Measurements from ENCODE around the gene FN3KRP. TPM values are rescaled to one million over a fixed set of nuclear protein-coding genes. Genes with fewer than 3 reads are reported as not detected.

Gene FN3KRP
- total and polyA plus RNA-seq, 10 of the 15 experiments (the other 5 are each of a cell fraction or from before 2014, with no cell fraction given): 1.8 to 50.5 (median 26.5) TPM

GRCh38 chr17:82734987-82735866 is 18.7 kb downstream of the FN3KRP start, which contains the start of gene FN3K (continued):
- TF ChIP-seq RAD51 (IDR thresholded peaks at IDR 0.05) (no peak), RBBP5 (conservative IDR thresholded peaks at IDR 0.05) (no peak), LARP7 (IDR thresholded peaks at IDR 0.05) (no peak), BCL3 (IDR thresholded peaks at IDR 0.05; ENCODE audit: borderline replicate concordance, insufficient read depth, low read depth, low read length, poor library complexity, severe bottlenecking) (no peak), FOXK2 (IDR thresholded peaks at IDR 0.05) (no peak), NR2C1 (IDR thresholded peaks at IDR 0.05) (no peak), ZNF24 (IDR thresholded peaks at IDR 0.05) (no peak), DPF2 (IDR thresholded peaks at IDR 0.05) (no peak), CBX3 (IDR thresholded peaks at IDR 0.05; ENCODE audit: borderline replicate concordance, low read depth) (no peak), ZSCAN29 (IDR thresholded peaks at IDR 0.05) (no peak), USF2 (IDR thresholded peaks at IDR 0.05; ENCODE audit: borderline replicate concordance, low read depth, low read length) (no peak)

Data from GM12878 (cell line).